GM21825 (cell line): ENCODE data around the gene SLC26A5.
"Not testable (repeated sequence)": the region's sequence is repeated elsewhere in the genome, so short reads cannot be mapped to it uniquely, and the experiment has no call there.

Experiments used
- ATAC-seq: cut with Tn5 transposase; IDR thresholded peaks from one replicate; pipeline ENCODE4 v1.9.1; 2021; ENCODE audit warnings: mild to moderate bottlenecking, moderate library complexity; ENCODE audit not compliant: unreplicated experiment

The SLC26A5 gene

GRCh38 chr7:103446049-103446520 is at the start of gene SLC26A5:
Gene SLC26A5, minus strand, starts transcription at chr7:103446207. Its CDS starts 24,693 bp downstream, at chr7:103421514.
- peak; percentile 78 for ATAC-seq

GRCh38 chr7:103487419-103487818 is 41.4 kb upstream of the SLC26A5 start:
- ATAC-seq = no peak

GRCh38 chr7:103486873-103487272 is 40.9 kb upstream of the SLC26A5 start:
- not testable (repeated sequence) for ATAC-seq

- ATAC-seq = no peak
These were observed 34.8 kb upstream of the SLC26A5 start for GRCh38 chr7:103480771-103481170.

- ATAC-seq = no peak
These were observed 28.9 kb upstream of the SLC26A5 start for GRCh38 chr7:103474956-103475355.

GRCh38 chr7:103469095-103469948 is 23.3 kb upstream of the SLC26A5 start:
- no peak for ATAC-seq

GRCh38 chr7:103466814-103467213 is 20.8 kb upstream of the SLC26A5 start:
- no peak for ATAC-seq

GRCh38 chr7:103462358-103462757 is 16.4 kb upstream of the SLC26A5 start:
- ATAC-seq = no peak

- ATAC-seq = no peak
These were observed 1.3 kb upstream of the SLC26A5 start for GRCh38 chr7:103447073-103447960.

GRCh38 chr7:103445228-103446048 is 569 bp downstream of the SLC26A5 start:
- ATAC-seq = no peak

GRCh38 chr7:103439661-103440060 is 6.3 kb downstream of the SLC26A5 start:
- ATAC-seq = no peak

- ATAC-seq = no peak
These were observed 8.4 kb downstream of the SLC26A5 start for GRCh38 chr7:103437623-103438022.

- ATAC-seq = no peak
These were observed 13.3 kb downstream of the SLC26A5 start for GRCh38 chr7:103432712-103433111.

- ATAC-seq = no peak
These were observed 20.8 kb downstream of the SLC26A5 start for GRCh38 chr7:103425177-103425576.

- ATAC-seq = no peak
These were observed 22.4 kb downstream of the SLC26A5 start for GRCh38 chr7:103423467-103424179.

- ATAC-seq = no peak
These were observed 25.1 kb downstream of the SLC26A5 start for GRCh38 chr7:103420857-103421384.

- no peak for ATAC-seq
These were observed 27.8 kb downstream of the SLC26A5 start for GRCh38 chr7:103418241-103418640.

- no peak for ATAC-seq
These were observed 32.6 kb downstream of the SLC26A5 start for GRCh38 chr7:103413407-103413806.

GRCh38 chr7:103412151-103412550 is 33.9 kb downstream of the SLC26A5 start:
- ATAC-seq = no peak
